Stimulated activated CD8-positive, alpha-beta memory T cell treated with anti-CD3 and anti-CD28 coated beads, Interleukin-7, amount 100 ng/mL, for 1 hour (primary cell): Measurements from ENCODE around the gene SOCS7.

ENCODE experiments used
- DNase-seq, 2 donors: peaks; one replicate each; pipeline ENCODE4 v3.0.0-alpha.2; 2020; ENCODE audit warnings: low read depth in 2 of 2

Gene SOCS7, protein sequence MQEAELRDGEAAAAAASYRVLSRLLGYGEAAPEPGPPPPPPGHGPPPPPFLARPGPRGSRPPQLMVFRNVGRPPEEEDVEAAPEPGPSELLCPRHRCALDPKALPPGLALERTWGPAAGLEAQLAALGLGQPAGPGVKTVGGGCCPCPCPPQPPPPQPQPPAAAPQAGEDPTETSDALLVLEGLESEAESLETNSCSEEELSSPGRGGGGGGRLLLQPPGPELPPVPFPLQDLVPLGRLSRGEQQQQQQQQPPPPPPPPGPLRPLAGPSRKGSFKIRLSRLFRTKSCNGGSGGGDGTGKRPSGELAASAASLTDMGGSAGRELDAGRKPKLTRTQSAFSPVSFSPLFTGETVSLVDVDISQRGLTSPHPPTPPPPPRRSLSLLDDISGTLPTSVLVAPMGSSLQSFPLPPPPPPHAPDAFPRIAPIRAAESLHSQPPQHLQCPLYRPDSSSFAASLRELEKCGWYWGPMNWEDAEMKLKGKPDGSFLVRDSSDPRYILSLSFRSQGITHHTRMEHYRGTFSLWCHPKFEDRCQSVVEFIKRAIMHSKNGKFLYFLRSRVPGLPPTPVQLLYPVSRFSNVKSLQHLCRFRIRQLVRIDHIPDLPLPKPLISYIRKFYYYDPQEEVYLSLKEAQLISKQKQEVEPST

DNA sequence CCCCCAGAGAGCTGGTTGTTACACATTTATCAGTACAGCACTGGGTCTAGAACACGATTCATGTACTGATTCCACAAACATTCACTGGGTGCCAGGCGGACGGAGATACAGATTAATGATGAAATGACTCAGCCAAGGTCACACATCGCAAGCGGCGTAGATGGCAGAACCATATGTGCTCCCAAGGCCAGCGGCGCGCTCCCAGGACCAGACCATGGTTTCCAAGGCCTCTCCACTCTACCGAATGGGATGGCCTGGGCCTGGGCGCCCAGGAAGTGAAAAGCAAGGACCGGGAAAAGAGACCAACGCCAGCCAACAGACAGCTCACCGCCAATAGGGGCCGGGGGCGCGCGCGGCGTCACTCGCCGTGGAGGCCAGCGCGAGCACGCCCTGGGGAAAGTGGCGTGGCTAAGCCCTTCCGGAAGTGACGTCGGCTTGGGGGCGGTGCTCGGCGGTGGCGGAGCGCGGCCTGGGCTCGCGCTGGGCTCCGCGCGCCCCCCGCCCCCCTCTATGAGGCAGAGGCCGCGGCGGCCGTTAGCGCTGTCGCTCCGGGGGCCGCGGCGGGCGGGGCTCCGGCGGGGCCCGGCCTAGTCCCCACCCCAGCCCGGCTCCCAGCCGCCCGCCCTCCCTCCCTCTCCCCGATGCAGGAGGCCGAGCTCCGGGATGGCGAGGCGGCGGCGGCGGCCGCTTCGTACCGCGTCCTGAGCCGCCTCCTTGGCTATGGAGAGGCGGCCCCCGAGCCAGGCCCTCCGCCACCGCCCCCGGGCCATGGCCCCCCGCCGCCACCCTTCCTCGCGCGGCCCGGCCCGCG is at the start of gene SOCS7:
Gene SOCS7, plus strand, starts transcription at position 433 of the 811 bp plus-strand sequence. Its CDS starts 209 bp downstream, at position 642.
- peak; percentile 85 to 87 for DNase-seq

DNA sequence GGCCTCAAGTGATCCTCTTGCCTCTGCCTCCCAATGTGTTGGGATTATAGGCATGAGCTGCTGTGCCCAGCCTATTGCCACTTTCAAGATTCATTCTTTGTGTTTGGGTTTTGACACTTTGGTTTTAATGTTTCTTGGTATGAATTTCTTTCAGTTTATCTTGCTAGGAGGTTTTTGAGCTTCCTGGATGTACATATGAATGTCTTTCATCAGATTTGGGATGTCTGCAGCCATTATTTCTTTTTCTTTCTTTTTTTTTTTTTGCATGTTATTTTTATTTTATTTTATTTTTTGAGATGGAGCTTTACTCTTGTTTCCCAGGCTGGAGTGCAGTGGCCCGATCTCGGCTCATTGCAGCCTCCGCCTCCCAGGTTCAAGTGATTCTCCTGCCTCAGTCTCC is 36.1 kb upstream of the SOCS7 start:
- no peak for DNase-seq

DNA sequence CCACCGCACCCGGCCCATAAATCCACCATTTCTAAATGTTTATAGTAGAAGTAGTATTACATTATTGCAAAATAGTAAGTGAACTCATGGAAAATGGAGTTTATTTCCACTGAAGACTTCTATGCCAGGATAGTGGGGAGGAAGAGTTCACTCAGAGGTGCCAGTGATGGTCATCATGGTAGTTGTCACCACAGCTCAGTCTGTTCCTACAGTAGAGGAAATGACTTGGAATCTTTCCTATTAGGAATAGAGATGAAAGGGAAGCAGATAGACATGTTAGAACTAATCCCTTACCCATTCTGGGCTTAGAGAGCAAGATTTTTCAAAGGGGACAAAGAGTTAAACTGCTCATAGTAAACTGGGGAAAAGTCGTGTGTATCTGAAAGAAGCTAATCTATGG is 34.6 kb upstream of the SOCS7 start:
- DNase-seq = no peak

DNA sequence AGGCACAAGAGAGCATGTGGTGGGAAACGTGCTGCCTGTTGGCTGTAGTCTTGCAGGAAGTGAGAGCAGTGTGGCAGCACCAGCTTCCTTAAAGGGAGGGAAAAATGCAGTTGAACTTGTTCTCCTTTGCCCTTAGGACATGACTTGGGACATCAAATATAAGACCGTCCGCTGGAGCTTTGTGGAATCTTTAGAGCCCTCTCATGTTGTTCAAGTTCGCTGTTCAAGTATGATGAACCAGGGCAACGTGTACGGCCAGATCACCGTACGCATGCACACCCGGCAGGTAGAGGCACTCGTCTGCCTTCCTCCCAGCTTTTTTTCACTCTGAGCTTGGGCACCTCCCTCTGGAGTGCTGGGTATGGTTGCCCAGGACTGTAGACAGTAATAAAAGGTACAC is 31.2 kb upstream of the SOCS7 start:
- no peak for DNase-seq

- peak; percentile 45 to 51 for DNase-seq
Observed at GRCh38 chr17:38322156-38322779, 29.4 kb upstream of the SOCS7 start.

- no peak for DNase-seq
Observed at GRCh38 chr17:38322897-38323296, 28.7 kb upstream of the SOCS7 start.

DNA sequence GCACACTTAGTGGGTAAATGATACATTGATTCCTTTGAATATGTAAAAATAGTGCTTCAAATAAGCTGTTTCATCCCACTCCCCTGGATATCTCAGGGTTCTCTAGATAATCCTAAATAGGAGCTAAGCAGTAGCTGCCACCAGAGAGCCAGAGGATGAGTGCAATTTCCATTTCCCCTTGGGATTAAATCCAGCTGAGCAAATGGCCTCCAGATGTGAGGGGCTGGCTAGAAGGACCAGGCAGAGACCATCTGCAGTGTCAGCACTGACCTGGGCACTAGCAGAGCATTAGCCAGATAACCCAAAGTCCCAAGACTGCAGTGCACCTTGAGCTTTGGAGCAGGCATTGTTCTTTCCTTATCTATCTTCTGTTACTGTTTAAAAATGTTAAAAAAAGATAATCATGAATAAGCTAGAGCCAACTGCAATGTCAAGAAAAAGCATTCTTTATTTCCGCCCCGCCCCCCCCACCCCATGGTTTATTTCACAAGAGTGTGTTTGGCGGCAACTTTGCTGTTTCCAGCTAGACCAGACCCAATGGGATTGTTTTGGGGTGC is 27.4 kb upstream of the SOCS7 start:
- no peak for DNase-seq

DNA sequence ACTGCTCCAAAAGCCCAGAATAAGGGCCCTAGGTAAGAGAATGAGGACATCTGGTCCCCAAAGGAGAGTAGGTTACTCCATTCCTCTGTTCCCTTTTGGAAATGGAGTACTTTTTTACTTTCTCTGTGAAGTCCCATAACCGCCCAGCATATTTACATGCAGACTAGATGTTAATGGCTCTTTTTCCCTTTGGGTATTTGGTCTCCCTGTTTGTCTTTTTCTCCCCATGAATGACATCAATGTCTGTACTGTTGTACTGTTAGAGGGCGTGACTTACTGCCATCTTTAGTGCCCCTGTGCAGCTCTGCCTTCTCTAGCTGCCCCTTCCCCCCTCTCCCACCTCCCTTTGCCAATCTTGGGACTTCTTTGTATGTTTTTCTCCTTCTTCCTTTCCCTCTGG is 26.9 kb upstream of the SOCS7 start:
- no peak for DNase-seq

- no peak for DNase-seq
Observed at GRCh38 chr17:38325221-38325851, 26.3 kb upstream of the SOCS7 start.

DNA sequence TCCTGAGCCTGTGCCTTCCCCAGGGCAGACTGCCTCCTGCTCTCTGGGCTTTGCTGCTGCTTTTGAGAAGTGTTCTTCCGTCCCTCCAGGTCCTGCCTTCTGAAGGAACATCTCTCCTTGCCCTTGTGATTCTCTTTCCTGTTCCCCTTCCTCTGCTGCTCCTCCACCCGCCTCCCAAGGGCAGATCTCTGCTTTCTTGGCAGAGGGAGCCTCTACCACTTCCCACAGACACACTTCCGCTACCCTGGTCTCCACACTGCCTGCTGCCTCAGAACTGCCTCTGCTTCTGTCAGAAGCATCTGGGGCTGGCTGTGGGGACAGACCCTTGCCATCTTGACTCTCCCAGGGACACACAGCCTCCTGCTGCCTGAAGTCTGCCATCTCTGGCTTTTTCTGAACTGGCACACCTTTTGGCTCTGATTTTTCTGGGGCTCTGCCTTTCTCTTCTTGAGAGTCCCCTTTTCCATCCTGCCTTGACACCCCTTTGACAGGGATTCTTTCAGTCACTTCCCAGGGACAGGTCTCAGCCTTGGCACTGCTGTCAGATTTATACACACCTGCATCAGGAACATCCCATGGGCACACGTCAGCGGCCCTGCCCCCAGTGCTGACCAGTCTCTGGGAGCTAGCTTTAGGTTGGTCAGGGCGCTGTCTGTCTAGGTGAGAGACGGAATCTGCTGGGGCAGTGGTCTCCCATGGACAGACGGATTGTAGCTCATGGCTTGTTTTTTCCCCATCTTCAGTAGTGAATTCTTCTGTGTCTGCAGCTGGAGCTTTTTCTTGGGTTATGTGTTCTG is 24.4 kb upstream of the SOCS7 start:
- DNase-seq = no peak

- DNase-seq = no peak
Observed at GRCh38 chr17:38327936-38328335, 23.7 kb upstream of the SOCS7 start.

- no peak for DNase-seq
Observed at GRCh38 chr17:38328620-38329019, 23.0 kb upstream of the SOCS7 start.

DNA sequence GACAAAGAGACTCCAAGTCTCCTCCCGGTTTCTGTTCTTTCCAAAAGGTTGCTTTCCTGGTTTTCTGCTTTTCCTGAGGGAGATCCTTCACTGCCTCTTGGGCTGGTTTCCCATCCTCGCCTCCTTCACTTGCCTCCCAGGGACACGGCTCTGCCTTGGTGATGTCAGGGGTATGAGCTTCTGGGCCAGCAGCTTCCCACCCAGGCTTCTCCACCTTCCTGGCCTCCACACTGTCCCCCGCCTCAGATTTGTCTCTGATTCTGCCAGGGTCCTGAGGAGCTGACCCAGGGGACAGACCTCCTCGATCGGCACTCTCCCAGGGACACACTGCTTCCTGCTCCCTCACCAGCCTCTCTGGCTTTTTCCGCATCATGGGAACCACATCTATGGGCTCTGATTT is 22.4 kb upstream of the SOCS7 start:
- DNase-seq = no peak

- no peak for DNase-seq
Observed at GRCh38 chr17:38329808-38330730, 21.6 kb upstream of the SOCS7 start.

DNA sequence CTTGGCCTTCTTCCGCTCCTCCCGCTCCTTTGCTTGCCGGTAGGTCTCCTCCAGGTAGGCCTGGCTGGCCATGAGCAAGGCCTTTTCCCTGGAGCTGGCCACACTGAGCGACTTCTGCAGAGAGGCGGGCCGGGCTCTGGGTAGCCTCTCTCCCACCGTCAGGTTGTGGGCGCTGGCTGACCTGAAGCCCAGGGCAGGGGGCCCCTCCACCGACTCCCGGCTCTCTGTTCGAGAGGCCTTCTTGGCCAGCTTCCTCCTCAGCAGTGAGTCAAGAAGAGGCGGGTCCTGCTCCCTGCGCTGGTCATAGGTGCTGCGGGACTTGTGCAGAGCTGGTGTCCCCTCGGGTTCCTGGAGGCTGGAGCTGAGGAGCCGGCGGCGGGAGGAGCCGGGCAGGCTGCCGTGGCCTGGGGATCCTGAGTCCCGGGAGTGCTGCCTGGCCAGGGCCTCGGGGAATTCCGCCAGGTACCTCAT is 20.7 kb upstream of the SOCS7 start:
- no peak for DNase-seq

- no peak for DNase-seq
Observed at GRCh38 chr17:38332735-38333134, 18.9 kb upstream of the SOCS7 start.

GRCh38 chr17:38333635-38334295 is 17.9 kb upstream of the SOCS7 start:
- no peak for DNase-seq

- no peak for DNase-seq
Observed at GRCh38 chr17:38334480-38335364, 16.9 kb upstream of the SOCS7 start.
